HepG2 (cell line): ENCODE measurements around the gene FETUB. TPM values are rescaled to one million over a fixed set of nuclear protein-coding genes. Genes with fewer than 3 reads are reported as not detected.
A peak's percentile ranks its signal among the peaks of the same experiment; 100 is the strongest.

Experiments used
- BCLAF1 ChIP-seq: fragments of 450-650 bp; IDR thresholded peaks from 2 replicates; pipeline ENCODE4 v1.6.1; 2017; ENCODE audit warnings: mild to moderate bottlenecking
- CEBPG ChIP-seq: IDR thresholded peaks from 2 replicates; pipeline ENCODE4 v1.6.1; 2016
- FOSL2 ChIP-seq: sonication (generic); formaldehyde crosslinking; IDR thresholded peaks from 2 replicates; pipeline ENCODE4 v1.4.0; 2020; ENCODE audit warnings: missing genetic modification reagents
- KLF6 ChIP-seq: IDR thresholded peaks from 2 replicates; pipeline ENCODE4 v1.8.0; 2016; ENCODE audit warnings: missing biosample characterization, missing genetic modification reagents
- MAZ ChIP-seq, 2 experiments: sonication (generic) in 1 of 2; formaldehyde crosslinking in 1 of 2; IDR thresholded peaks; 2 replicates each; pipeline versions ENCODE4 v1.5.0 to v1.6.1; 2012 to 2020; ENCODE audit warnings: low read depth in 2 of 2, mild to moderate bottlenecking in 2 of 2, borderline replicate concordance in 1 of 2, improper control_type of control experiment in 1 of 2, low read length in 1 of 2, missing genetic modification reagents in 1 of 2, moderate library complexity in 1 of 2
- MTF2 ChIP-seq: sonication (generic); formaldehyde crosslinking; IDR thresholded peaks from 2 replicates; pipeline ENCODE4 v1.5.0; 2020; ENCODE audit warnings: missing genetic modification reagents, borderline replicate concordance
- NR2F2 ChIP-seq: IDR thresholded peaks from 2 replicates; pipeline ENCODE4 v1.6.1; 2012; ENCODE audit warnings: low read depth, inconsistent platforms, borderline replicate concordance
- PRDM15 ChIP-seq: sonication (generic); formaldehyde crosslinking; IDR thresholded peaks from 2 replicates; pipeline ENCODE4 v1.4.0; 2020; ENCODE audit warnings: missing genetic modification reagents
- ZBTB7B ChIP-seq: sonication (generic); formaldehyde crosslinking; IDR thresholded peaks from 2 replicates; pipeline ENCODE4 v1.4.0; 2020; ENCODE audit warnings: missing genetic modification reagents
- ZKSCAN5 ChIP-seq: sonication (generic); formaldehyde crosslinking; IDR thresholded peaks from 2 replicates; pipeline ENCODE4 v1.5.1; 2020; ENCODE audit warnings: mild to moderate bottlenecking, missing genetic modification reagents
- ZNF136 ChIP-seq: sonication (generic); formaldehyde crosslinking; IDR thresholded peaks from 2 replicates; pipeline ENCODE4 v1.8.1; 2022; ENCODE audit warnings: low read depth, mild to moderate bottlenecking, moderate library complexity, missing genetic modification reagents
- ZNF30 ChIP-seq: sonication (generic); formaldehyde crosslinking; IDR thresholded peaks from 2 replicates; pipeline ENCODE4 v1.5.0; 2020; ENCODE audit warnings: mild to moderate bottlenecking, missing genetic modification reagents
- ZNF44 ChIP-seq: sonication (generic); formaldehyde crosslinking; IDR thresholded peaks from 2 replicates; pipeline ENCODE4 v1.5.1; 2020; ENCODE audit warnings: mild to moderate bottlenecking, missing genetic modification reagents
- ZNF570 ChIP-seq: sonication (generic); formaldehyde crosslinking; IDR thresholded peaks from 2 replicates; pipeline ENCODE4 v1.4.0; 2020; ENCODE audit warnings: mild to moderate bottlenecking, missing genetic modification reagents, borderline replicate concordance
- ZNF790 ChIP-seq: sonication (generic); formaldehyde crosslinking; IDR thresholded peaks from 2 replicates; pipeline ENCODE4 v1.8.0; 2022; ENCODE audit warnings: missing genetic modification reagents, mild to moderate bottlenecking, borderline replicate concordance
- ZNF878 ChIP-seq: sonication (generic); formaldehyde crosslinking; IDR thresholded peaks from 2 replicates; pipeline ENCODE4 v1.8.1; 2023; ENCODE audit warnings: mild to moderate bottlenecking, missing genetic modification reagents, moderate library complexity
- ZZZ3 ChIP-seq: sonication (generic); formaldehyde crosslinking; IDR thresholded peaks from 2 replicates; pipeline ENCODE4 v1.4.0; 2020; ENCODE audit warnings: missing genetic modification reagents, mild to moderate bottlenecking, borderline replicate concordance
- polyA plus RNA-seq, 8 experiments: library from polyadenylated mRNA; depleted of rRNA in 3 of 8; stranded (reverse) in 7 of 8; unstranded in 1 of 8; fragments of >200 nt; fragmentation: Illumina TruSeq in 4 of 8; extraction: Trizol in 4 of 8; gene quantifications; 2 replicates each; pipeline versions ENCODE4 v1.2.1 to v1.2.3, GENCODE V29; 2011 to 2016; ENCODE audit warnings: low read depth in 4 of 8, missing spikeins in 1 of 8, mixed read lengths in 1 of 8; ENCODE audit not compliant: insufficient read depth in 1 of 8
- total RNA-seq, 5 experiments: library from RNA; depleted of rRNA; stranded (reverse); fragments of >200 nt; fragmentation: Illumina TruSeq; extraction: Trizol; gene quantifications; 2 replicates each; pipeline ENCODE4 v1.2.3, GENCODE V29; 2016; ENCODE audit warnings: low read depth in 1 of 5
- TF ChIP-seq, protein P1 (sequence below): sonication (generic); formaldehyde crosslinking; IDR thresholded peaks from 2 replicates; pipeline ENCODE4 v1.4.0; 2020; ENCODE audit warnings: missing genetic modification reagents, mild to moderate bottlenecking, borderline replicate concordance
- TF ChIP-seq, protein P2 (sequence below): sonication (generic); formaldehyde crosslinking; conservative IDR thresholded peaks from 2 replicates; pipeline ENCODE4 v1.8.0; 2022; ENCODE audit warnings: mild to moderate bottlenecking, moderate library complexity, missing genetic modification reagents

Gene FETUB
- total and polyA plus RNA-seq, 2 of the 13 experiments (the other 11 are each of a cell fraction or from before 2014, with no cell fraction given): 2.1 to 4.4 TPM

DNA sequence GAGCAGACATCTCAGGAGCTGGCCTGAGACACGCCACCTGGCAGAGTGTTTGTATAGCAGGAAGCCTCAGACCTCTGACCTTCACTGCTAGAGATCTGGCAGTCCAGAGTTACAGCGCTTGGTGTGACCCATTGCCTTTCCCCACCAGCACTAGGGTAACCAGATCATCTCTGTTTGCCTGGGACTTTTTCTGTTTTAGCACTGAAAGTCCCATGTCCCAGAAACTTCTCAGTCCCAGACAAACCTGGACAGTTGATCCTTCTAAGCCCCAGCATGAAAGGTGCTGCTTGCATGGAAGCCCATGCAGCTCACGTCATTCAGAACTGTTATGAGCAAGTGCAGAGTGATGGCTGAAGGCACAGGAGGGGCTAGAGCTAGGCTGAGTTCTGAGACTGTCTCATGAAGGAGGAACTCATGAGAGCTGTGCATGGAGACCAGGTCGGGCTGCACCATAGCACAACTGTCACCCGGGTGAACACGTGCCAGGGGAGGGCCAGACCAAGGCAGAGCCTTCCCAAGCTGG lies 45.5 kb upstream of the FETUB start (continued):
- no peak for TF ChIP-seq ZNF136 (CRISPR knock-in tag)
- peak; percentile 22; the same call in 1 of the 2 replicates for TF ChIP-seq ZBTB7B (CRISPR knock-in tag)
- TF ChIP-seq KLF6 (CRISPR knock-in tag): no peak
- TF ChIP-seq ZZZ3 (CRISPR knock-in tag): no peak
- TF ChIP-seq PRDM15 (CRISPR knock-in tag): no peak
- TF ChIP-seq BCLAF1: no peak
- no peak for TF ChIP-seq ZNF44 (CRISPR knock-in tag)
- no peak for TF ChIP-seq ZNF790 (CRISPR knock-in tag)
- no peak for TF ChIP-seq ZKSCAN5
- TF ChIP-seq, protein P1, sequence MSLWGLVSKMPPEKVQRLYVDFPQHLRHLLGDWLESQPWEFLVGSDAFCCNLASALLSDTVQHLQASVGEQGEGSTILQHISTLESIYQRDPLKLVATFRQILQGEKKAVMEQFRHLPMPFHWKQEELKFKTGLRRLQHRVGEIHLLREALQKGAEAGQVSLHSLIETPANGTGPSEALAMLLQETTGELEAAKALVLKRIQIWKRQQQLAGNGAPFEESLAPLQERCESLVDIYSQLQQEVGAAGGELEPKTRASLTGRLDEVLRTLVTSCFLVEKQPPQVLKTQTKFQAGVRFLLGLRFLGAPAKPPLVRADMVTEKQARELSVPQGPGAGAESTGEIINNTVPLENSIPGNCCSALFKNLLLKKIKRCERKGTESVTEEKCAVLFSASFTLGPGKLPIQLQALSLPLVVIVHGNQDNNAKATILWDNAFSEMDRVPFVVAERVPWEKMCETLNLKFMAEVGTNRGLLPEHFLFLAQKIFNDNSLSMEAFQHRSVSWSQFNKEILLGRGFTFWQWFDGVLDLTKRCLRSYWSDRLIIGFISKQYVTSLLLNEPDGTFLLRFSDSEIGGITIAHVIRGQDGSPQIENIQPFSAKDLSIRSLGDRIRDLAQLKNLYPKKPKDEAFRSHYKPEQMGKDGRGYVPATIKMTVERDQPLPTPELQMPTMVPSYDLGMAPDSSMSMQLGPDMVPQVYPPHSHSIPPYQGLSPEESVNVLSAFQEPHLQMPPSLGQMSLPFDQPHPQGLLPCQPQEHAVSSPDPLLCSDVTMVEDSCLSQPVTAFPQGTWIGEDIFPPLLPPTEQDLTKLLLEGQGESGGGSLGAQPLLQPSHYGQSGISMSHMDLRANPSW (CRISPR knock-in tag): no peak
- no peak for TF ChIP-seq CEBPG (CRISPR knock-in tag)
- TF ChIP-seq FOSL2 (CRISPR knock-in tag): no peak
- TF ChIP-seq ZNF30 (CRISPR knock-in tag): no peak
- TF ChIP-seq ZNF570 (CRISPR knock-in tag): no peak
- TF ChIP-seq, protein P2, sequence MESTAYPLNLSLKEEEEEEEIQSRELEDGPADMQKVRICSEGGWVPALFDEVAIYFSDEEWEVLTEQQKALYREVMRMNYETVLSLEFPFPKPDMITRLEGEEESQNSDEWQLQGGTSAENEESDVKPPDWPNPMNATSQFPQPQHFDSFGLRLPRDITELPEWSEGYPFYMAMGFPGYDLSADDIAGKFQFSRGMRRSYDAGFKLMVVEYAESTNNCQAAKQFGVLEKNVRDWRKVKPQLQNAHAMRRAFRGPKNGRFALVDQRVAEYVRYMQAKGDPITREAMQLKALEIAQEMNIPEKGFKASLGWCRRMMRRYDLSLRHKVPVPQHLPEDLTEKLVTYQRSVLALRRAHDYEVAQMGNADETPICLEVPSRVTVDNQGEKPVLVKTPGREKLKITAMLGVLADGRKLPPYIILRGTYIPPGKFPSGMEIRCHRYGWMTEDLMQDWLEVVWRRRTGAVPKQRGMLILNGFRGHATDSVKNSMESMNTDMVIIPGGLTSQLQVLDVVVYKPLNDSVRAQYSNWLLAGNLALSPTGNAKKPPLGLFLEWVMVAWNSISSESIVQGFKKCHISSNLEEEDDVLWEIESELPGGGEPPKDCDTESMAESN (CRISPR knock-in tag): no peak
- TF ChIP-seq MAZ (IDR thresholded peaks at IDR 0.05; ENCODE audit: borderline replicate concordance, low read depth, low read length): no peak
- TF ChIP-seq MAZ (CRISPR knock-in tag; IDR thresholded peaks at IDR 0.05; ENCODE audit: low read depth): no peak
- TF ChIP-seq ZNF878 (CRISPR knock-in tag): no peak
- no peak for TF ChIP-seq MTF2
- TF ChIP-seq NR2F2: peak; percentile 64; the same call in 1 of the 2 replicates
